Measurements from ENCODE around the gene FBRSL1.

Gene FBRSL1

DNA sequence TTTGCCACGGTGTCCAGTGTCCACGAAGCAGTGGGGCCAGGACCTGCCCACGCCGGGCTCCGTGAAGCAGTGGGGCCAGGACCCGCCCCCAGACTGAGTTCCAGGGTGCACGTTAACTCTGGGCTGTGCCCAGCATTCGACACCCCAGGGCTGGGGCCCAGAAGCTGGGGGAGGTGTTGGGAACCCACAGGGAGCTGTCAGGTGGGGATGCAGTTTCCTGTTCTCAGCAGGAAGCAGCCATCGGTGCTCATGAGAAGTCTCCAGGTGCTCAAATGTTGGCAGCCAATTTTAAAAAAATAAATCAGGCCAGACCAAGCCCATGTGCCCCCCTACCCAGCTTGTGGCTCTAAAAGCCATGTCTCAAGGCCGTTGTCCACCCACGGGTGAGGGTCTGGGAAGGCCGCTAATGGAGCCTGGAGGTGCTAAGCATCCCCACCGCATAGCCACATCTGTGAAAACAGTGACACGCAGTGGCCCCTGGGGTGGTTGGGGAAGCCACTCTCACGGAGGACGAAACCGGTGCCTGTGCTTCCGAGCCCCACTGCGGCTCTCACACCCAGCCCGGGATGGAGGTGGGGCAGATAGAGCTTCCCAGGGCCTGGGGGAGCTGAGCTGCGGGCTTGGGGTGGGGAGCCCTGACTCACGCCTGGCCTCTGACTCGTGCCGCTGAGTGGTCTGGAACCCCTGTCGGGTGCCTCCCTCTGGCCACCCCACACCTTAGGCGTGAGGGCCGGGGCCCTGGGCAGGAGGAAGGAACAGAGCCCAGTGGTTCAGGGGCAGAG lies 53.5 kb downstream of the FBRSL1 start:
- DNase-seq, result no peak

DNA sequence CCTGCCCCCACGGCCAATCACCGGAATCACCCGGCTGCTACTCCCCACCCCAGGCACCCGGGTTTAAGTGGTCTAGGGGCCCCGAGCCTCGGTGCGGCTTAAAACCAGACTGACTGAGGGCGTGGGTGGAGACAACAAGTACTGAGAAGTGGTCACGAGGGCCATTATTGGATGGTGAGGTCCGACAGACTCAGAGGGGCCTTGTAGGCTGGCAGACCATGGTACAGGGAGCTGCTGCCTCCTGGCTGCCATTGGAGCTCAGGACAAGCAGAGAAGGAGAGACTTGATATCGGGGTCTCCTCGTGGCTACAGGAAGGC lies 54.1 kb downstream of the FBRSL1 start:
- DNase-seq, result no peak

DNA sequence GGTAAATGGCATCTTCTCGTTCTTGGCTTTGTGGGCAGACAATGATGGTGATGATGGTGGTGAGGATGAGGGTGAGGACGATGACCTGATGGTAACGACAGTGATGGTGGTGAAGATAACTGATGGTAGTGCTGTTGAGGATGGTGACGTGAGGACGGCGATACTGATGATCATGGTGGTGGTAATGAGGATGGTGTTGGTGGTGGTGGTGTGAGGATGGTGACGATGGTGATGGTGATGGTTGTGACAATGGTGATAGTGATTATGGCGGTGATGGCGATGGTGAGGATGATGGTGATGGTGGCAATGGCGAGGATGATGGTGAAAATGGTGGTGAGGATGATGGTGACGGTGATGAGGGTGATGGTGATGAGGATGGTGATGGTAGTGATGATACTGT lies 54.5 kb downstream of the FBRSL1 start:
- no peak for DNase-seq

DNA sequence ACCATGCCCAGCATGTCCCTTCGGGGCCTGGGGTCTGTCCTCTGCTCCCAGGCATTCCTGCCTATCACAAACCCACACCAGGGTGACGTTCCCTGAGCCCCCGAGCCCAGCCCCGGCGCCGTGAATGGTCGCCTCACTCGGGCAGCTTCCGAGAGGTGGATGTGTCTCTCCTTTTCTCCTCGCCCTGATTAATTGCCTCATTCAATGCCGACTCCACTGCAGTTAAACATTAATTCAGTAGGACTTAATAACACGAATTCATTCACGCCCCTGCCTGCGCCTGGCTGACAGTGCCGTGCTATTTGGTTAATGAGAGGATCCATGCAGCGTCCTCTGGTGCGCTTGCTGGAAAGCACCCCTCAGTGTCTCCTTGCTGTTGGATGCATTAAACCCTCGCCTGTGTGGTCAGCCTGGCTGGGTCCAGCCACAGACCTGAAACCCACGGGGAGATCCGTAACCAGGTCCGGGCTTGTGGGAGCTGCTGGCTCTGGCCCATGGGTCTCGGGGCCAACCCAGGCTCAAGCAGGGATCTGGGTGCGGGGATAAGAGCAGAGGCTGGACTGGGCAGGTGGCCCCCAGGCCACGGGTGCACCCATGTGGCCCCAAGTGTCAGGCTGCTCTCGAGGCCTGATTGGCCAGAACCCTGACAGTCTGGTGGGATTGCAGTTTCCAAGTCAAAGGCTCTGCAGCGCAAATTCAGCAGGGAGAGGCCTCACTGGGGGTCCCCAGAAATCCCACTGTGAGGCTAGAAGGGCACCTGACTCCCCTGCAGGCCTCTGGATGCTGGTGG lies 55.4 kb downstream of the FBRSL1 start:
- no peak for DNase-seq

DNA sequence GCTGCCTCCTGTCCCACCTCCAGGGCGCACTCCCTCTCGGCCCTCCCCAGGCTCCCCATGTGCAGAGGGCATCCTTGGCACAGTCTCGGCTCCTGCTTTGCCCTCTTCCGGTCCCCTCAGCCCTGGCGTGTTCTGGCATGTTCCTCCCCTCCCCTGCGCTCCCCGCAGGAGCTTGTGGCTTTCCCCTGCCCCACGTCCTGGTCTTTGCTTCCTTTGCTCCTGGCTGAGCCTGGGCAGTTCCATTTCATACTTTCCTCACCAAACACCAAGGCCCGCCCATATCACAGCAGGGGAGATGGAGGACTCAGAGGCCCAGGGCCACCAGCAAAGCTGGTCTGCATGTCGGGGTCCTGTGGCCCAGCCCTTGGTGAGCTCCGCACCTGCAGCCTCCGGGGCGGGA lies 56.0 kb downstream of the FBRSL1 start:
- no peak for DNase-seq

DNA sequence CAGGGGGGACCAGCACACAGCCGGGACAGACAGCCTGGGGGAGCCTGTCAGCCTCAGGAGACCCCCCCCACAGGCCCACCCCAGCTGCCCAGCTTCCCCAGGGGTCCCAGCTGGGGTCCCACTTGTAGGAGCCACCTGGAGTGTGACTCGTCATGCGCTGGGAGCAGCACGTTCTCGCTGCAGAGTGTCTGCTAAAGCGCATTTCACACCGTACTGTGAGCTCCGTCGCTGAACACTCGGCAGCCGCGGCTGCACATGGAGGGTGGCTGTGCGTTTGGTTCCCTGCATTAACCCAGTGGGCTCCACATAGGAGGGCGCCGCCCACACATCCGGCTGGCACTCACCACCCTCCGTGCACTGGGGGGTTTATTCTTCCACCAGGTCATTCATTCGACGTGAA lies 56.7 kb downstream of the FBRSL1 start:
- no peak for DNase-seq

DNA sequence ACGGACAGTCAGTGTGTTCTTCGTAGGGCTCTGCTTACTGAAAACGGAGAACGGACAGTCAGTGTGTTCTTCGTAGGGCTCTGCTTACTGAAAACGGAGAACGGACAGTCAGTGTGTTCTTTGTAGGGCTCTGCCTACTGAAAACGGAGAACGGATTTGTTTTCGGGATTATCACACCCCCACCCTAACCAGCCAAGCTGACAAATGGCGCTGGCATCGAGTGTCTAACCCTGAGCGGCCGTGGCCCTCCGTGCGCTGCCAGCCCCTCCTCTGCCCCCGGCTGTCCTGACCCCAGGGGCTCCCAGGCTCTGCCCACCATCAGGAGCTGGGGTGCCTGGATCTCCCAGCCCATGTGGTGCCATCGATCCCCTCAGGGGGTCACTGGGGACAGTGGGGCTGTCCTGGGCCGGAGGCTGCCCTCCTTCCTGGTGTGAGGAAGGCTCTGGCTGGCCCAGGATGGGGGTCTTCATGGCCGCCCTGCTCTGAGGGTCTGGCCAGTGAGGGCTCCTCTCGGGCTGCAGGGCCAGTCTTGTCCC lies 57.3 kb downstream of the FBRSL1 start:
- DNase-seq, result no peak

DNA sequence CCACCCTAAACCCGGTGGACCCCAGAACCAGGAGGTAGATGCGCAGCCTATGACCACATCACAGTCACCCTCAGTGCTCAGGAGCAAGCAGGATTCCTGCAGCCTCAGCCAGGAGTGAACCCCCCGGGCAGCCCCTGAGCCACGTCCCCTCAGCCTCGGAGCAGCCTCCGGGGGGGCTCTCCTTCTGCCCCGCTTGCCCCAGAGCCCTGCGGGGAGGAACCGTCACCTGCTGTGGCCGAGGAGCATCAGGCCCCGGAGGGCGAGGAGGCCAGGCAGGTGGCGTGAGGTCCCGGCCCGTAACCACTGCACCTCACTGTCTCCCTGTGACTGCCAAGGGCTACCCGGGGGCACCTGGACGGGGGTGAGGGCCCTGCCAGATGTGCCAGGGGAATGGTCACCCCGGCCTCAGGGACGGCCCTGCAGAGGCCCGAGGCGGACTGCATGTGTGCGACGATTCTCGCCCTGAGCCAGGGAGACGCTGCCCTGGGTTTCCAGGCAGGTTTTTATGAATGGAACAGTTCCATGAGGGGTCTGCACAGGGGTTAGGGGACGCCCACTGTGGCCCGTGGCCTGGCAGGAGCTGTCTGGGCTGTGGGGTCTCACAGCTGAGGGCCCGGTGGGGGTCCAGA lies 58.6 kb downstream of the FBRSL1 start:
- DNase-seq, result no peak

DNA sequence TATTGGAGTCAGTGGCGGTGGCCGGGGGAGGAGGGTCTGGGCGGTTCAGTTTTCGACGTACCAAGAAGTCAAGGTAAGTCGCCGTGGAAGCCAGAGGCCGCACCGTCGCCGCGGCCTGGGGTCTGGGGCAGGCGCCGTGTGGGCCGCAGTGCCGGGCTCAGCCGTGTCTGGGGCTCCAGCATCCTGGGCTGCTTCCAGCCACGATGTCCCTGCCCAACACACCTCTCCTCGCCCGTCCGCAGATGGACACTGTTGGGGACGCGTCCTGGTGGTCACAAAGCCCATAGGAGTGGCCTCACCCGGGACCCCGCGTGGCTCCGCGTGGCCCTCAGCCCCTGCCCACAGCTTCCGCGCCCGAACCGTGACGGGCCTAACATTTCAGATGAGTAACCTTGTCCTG lies 59.1 kb downstream of the FBRSL1 start:
- DNase-seq, result no peak

DNA sequence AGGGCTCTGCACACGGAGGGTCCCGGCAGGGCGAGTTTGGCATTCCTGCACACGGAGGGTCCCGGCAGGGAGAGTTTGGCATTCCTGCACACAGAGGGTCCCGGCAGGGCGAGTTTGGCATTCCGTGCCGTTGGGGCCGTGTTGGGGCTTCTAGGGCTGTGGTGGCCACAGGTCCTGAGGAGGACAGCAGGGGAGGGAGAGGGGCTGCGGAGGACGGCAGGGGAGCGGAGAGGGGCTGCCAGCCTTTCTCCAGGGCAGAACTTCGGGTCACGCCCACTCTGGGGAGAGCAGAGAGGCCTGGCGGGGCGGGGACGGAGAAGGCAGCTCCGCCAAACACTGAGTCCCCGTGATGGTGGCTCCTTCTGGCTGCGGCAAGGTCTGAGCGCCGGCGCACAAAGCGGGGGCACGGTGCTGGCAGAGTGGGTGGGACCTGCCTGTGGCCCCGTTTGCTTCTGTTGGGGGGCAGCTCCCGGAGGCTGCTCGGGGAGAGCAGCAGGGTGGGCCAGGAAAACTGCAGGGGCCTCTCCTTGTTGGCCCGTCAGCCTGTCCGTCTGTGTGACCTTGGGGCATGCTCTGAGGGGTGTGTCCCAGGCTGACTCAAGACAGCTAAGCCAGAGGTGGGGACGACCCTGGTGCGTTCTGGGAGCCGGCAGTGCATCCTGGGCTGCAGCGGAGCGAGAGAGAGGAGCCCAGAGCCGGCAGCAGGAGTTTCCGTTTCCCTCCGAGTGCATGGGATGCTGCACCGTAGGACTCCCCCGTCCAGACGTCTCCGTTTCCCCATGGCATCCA lies 60.3 kb downstream of the FBRSL1 start:
- no peak for DNase-seq

DNA sequence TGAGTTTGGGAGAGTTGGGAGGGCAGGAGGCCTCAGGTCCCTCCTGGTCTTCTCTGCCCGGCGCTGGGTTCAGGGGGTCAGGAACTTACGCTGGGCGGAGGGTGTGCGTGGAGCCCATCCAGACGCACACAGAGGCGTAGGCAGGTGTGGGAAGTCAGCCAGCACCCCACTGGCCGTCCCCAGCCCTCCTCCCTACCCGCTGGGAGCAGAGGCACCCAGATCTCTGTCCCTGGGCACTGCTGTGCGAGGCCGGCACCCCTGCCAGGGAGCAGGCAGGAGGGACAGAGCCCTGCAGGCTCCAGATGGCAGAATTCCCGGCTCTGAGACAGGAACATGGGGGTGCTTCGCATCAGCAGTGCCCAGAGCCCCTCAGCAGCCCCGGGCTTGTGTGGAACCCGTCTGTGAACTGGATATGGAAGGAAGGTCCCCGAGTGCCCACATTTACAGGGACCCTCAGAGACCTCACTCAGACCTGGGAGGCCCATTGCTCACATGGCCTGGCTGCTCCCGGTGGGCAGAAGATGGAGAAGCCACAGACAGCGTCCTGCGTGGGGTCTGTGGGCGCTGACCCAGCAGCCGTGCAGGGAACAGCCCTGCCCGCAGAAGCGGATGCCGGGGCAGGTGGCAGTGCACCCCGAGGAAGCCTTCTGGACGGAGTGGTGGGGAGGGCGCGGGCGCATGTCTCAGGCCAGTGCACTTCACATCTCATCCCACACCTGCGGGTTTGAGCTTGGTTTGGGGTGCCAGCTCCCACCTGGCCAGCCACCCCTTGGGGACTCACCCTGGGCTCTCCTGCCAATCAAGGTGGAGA lies 61.1 kb downstream of the FBRSL1 start:
- no peak for DNase-seq

DNA sequence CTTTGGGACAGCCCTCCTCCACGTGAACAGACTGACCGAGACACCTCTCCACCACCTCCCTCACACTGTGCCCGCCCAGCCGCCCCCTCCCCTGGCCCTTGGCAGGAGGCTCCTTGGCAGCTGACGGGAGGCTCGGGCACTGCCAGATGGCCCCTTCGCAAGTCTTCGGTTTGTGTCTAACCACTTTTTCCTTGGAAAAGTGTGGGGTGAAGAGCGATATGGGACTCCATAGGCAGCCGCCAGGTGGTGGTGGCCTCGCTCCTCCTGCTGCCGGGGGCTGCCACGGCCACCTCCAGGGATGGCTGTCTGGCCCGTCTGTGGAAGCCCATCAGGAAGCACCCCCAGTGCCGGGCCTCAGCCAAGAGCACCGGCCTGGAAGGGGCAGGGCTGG lies 61.7 kb downstream of the FBRSL1 start:
- no peak for DNase-seq

DNA sequence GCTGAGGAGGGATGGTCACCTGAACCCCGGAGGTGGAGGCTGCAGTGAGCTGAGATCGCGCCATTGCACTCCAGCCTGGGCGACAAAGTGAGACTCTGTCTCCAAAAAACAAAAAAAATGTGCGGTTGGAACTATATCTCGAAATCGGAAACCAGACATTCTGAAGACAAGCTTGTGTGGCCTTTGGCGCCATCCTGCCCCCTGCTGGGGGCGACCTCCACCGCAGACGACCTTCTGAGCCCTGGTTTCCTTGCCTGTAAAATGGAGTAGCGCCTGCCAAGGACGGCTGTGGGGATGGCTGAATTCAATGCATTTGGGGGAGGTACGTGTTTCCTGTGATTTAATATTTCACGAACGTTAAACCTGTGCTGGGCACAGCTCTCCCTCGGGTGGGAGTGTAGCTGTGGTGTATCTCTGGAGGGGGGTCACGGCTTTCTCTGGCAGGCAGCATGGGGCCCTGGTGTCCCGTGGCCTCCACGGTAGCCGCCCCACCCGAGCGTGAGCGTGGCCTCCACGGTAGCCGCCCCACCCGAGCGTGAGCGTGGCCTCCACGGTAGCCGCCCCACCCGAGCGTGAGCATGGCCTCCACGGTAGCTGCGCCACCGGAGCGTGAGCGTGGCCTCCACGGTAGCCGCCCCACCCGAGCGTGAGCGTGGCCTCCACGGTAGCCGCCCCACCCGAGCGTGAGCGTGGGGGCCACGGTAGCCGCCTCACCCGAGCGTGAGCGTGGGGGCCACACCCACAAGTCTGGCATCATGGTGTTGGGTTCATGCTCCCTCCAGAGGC lies 65.1 kb downstream of the FBRSL1 start:
- DNase-seq, result no peak

DNA sequence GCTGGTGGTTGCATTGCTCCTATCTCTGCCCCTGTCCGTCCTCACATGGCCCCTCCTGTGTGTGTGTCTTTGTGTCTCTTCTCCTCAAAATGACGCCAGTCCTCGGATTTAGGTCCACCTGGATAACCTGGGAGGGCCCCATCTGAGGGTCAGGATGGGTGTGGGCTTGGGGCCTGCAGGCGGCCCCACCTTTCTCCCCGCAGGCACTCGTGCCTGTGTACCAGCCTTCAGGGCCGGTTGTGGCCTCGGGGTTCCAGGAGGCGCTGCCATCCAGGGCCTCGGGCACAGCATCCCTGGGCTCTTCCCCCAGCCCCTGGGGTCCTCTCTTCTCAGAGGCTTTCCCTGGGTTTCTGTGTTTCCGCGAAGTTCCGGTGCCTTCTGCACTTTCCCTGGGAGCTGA lies 65.7 kb downstream of the FBRSL1 start:
- DNase-seq, result no peak

DNA sequence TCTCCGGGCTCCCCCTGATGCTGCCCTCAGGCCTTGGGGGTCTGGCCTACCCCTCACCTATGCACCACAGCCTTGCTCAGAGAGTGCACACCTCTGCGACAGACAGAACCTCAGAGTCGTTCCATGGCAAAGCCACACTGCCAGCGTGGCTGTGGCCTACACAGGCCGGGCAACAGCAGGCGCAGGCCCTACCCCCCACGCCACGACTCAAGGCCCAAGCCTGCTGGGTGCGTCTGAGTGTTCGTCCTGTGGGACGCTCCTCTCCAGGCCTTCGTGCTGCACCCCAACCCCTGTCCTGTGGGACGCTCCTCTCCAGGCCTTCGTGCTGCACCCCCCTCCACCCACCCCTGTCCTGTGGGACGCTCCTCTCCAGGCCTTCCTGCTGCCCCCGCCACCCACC lies 66.3 kb downstream of the FBRSL1 start:
- DNase-seq, result no peak

DNA sequence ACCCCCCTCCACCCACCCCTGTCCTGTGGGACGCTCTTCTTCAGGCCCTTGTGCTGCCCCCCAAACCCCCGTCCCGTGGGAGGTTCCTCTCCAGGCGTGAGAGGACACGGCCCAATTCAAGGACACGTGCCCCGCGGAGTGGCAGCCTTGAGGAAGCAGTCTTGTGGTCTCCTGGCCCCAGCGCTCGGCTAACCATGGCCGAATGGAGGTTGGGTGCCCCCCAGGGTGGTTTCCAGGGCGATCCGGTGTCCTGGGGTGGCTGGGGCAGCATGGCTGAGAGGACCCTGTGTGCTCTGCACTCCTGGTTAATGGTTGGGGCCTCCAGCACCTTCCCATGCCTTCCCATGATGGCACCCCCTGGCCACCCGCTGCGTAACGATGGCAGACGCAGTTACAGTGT lies 66.8 kb downstream of the FBRSL1 start:
- no peak for DNase-seq

DNA sequence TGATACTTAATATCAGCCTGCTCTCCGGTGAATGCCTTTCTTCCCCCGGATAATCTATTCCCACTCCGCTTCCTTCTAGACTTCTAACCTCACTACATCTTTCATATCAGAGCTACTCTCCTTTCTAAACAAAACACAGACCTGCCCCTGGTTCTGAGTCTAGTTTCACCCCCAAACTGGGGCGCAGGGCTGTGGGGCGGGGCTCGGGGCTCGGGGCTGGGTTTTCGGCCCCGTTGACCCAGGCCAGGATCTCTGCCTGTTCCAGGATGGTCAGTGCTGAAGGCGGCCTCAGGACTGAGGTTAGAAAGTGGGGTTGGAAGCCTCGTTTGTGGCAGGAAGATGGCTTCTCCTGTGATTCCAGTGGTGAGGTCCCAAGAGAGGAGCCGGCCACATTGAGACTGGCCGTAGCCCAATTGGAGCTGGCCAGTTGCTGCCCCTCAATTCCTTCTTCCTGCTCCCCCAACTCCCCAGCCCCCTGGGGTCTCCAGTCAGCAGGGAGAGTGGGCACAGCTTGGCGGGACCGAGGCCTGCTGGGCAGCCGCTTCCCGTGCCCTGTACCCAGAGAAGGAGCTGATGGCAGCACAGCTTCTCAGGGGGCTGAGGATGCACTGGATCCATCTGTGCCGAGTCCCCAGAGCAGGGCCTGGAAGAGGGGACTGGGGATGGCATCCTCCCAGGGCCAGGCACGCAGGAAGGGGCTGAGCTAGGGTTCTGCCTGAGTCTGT lies 67.5 kb downstream of the FBRSL1 start:
- DNase-seq, result no peak

DNA sequence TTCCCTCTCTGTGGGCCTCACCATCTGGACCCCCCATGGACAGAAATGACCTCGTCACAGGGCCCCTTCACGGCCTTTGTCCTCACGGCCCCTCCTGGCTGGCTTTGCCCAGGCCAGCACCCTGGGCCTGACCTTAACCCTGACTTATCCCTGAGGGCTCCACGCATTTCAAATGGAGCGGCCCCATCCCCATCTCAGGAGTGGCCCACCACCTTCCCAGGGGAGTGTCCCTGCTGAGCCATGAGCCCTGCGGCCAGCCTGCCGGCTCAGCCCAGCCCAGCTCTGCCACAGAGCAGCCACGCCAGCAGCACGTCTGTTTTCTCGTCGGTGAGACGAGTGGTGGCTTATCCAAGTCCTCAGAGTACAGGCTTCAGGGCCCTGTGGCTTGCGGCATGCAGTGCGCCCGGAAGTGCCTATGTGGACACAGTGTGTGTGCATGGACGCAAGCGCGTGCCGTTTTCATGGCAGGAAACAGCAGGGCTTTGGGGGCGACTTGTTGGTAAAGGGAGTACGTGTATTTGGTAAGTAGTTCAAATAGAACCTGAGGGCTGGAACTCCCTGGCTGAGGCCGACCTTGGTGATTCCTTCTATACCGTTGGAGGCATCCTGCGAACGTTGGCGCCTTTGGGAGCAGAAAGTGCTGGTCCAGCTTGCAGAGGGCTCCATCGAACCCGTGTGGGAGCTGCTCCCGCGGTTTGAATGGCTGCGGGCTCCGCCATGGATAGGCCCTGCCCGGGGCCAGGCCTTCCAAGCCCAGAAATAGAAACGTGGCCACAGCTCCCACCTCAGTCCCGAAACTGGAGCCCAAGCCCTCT lies 68.3 kb downstream of the FBRSL1 start:
- no peak for DNase-seq

DNA sequence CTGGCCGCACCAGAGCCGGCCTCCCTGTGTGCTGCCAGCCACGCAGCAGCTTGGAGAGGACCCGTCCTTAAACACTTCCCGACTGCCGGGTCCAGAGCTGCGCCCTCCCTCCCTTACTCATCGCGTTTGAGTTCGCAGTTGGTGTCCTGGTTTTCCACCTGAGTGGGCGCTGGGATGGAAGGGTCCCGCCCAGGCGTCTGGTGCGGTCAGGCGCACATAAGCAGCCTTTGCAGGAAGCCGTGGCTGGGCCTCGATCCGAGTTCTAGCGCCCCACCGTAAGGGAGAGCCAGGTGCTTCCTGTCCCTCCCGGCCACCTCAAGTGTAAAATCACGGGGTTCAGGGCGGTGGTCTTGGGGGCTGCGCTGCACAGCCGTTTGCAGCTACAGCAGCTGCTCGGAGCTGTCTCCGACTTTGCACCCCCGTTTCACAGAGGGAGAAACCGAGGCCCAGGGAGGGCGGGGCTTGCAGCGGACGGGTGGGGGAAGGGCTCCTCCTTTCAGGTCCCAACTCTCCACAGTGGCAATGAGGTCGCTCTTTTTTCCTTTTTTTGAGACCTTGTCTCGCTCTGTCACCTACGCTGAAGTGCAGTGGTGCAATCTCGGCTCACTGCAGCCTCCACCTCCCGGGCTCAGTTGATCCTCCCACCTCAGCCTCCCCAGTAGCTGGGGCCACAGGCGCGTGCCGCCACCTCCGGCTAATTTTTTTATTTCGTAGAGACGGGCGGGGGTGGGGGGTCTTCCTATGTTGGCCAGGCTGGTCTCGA lies 69.1 kb downstream of the FBRSL1 start:
- no peak for DNase-seq
